ENCODE data around the gene GOLGA3. TPM values are rescaled to one million over a fixed set of nuclear protein-coding genes. Genes with fewer than 3 reads are reported as not detected.
"Not testable (repeated sequence)": the region's sequence is repeated elsewhere in the genome, so short reads cannot be mapped to it uniquely, and the experiment has no call there.

The GOLGA3 gene
- total RNA-seq, 1 donor from 2014 or later = 54.5 TPM

DNA sequence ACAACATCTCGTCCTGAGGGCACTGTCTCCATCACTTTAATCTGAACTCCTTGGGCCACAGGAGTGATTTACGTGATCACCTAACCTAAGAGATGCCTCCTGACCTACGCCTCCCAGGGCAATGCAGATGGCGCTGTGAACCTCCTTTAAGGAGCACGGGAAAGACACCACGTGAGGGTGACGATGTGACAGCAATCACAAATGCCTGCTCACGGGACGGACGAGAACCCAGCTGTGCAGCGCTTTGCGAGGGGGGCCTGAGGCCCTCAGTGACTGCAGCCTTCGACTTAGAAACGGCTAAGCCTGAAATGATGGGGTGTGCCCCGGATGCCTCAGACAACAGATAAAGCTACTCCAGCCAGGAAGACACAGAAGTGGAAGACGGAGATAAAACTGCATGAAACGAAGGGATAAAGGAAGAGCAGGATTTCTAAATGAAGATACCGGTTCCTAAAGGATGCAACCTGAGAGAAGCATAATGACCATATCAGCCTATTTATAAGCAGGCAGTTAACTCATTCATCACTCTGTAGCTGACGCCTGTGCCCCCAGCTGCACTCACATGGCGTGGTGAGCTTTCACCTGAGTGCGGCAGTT is 13.9 kb upstream of the GOLGA3 start:
- DNase-seq = no peak

DNA sequence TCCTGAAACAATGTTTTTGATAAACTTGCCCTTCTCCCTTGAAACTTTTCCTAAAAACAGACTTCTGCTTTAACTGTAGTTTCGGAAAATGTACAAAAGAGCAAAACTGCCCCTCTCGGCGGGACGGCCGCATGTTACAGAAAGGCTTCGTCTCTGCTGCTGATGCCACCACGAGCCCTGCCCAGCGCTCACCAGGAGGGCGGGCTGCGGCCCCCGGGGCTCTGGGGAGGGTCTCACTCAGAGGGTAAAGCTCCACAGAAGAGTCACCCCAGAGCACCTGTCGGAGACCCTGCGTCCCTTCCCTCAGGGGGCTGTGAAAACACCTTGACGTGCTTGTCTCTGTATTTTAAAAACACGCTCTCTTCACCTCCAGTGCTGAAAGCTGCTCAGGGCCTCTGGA is 12.5 kb upstream of the GOLGA3 start:
- DNase-seq = no peak

DNA sequence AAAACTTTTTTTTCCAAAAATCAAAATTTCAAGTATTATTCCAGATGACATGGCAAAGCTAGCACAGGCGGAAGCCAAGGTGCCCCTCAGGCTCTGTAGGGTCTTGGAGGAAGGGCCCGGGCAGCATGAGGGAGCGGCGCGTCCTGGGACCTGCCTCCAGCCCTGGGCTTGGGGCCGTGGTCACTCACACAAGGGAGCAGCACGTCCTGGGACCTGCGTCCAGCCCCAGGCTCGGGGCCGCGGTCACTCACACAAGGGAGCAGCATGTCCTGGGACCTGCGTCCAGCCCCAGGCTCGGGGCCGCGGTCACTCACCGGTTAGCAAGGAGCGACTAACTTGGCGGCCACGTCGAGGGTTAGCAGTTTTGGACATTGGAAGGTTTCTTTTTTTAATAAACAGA is 11.9 kb upstream of the GOLGA3 start:
- no peak for DNase-seq

DNA sequence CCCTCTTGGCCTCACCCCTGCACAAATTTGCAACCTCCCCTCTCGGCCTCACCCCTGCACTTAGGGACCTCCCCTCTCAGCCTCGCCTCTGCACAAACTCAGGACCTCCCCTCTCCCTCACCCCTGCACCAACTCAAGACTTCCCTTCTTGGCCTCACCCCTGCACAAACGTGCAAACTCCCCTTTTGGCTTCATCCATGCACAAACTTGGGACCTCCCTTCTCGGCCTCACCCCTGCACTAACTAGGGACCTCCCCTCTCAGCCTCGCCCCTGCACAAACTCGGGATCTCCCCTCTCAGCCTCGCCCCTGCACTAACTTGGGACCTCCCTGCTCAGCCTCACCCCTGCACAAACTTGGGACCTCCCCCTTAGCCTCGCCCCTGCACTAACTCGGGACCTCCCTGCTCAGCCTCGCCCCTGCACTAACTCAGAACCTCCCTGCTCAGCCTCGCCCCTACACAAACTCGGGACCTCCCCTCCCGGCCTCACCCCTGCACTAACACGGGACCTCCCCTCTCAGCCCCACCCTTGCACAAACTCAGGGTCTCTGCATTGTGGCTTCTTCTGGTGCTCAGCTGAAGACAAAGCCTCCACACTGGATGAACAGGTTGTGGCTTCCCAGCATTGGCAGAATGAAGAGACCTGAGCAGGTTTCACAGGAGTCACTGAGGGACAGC is 11.0 kb upstream of the GOLGA3 start:
- no peak for DNase-seq

DNA sequence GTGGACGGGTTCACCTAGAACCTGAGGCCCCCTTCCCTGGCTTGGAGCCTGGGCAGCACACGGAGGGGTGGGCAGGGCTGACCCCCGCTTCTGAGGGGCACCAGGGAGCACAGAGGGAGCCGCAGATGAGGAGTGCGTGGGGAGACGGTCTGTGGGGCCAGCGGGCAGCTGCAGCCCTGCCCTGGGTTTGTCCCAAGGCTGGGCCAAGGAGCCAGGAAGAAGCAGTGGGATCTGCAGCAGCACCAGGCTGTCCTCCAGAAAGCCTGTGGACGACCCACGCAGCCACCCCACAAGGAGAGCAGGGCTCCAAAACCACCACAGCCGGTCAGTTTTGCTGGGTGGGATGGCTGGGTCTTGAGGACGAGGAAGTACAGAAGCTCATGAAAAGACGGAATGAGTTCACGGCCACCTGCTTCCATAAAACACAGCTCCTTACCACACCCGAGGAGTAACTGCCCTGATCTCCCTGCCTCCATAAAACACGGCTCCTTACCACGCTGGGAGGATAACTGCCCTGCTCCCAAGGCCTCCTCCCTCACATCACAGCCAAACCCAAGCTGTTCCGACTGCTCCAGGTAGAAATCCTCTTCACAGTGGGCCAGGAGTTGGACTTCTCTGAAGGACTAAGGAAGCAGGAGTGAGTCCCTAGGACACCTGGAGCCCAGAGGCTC is 9.9 kb upstream of the GOLGA3 start:
- no peak for DNase-seq

DNA sequence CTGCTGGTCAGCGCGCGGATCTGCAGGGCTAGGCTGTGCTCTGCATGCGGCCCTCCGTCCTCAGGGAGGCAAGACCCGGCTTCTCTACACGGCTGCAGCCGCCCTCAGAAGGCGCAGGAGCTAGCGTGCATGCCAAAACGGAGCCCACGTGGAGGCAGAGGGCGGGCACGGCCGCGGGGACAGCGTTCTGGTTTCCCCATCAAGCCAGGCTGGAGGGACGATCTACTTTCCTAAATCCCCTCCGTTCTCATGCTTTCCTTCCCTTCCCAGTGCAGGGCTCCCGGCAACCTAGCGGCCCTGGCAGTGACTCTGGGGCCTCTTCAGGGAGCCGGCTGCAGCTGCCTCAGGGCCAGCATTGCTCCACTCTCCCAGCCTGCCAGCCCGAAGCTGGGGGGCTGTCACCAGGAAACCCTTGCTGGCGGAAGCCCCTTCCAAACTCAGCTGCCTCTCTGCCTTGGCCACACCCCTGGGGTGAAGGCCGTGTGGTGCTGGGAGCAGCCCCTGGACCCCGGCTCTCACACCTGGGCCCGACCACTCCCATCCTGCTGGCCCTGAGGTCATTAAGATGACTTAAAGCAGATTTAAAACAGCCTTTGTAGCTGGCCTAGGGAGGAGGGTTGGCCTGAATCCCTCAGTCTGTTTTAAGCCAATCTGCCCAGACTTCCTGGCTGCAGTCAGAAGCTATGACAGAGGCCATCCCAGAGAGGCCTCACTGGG is 9.2 kb upstream of the GOLGA3 start:
- no peak for DNase-seq

DNA sequence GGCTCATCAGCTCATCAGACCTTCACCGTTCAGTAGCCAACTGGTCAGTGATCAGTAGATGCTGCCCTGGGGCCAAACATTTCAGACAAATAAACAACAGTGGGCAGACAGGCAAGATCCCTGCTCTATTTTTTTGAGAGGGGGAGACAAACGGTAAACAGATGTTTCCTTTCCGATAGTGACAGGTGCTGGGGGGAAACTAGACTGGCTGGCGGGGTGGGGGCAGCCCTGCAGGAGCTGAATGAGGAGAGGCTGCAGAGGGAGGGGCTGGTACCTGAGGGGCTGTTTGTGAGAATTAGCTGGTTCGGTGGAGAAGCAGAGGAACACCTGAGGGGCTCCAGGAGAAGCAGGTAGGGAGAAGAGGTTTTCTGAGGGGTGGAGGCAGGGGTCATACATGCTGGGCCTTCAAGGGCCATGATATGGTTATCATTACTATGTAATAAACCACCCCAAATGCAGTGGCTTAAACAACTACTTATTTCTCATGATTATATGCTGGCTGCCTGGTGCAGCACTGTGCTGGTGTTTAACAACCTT is 8.2 kb upstream of the GOLGA3 start:
- DNase-seq = no peak

DNA sequence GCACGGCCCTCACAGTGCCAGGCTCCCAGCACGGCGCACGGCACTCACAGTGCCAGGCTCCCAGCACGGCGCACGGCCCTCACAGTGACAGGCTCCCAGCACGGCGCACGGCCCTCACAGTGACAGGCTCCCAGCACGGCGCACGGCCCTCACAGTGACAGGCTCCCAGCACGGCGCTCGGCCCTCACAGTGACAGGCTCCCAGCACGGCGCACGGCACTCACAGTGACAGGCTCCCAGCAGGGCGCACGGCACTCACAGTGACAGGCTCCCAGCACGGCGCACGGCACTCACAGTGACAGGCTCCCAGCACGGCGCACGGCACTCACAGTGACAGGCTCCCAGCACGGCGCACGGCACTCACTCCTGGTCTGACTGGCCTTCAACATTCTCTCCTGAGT is 7.6 kb upstream of the GOLGA3 start:
- DNase-seq = not testable (repeated sequence)

DNA sequence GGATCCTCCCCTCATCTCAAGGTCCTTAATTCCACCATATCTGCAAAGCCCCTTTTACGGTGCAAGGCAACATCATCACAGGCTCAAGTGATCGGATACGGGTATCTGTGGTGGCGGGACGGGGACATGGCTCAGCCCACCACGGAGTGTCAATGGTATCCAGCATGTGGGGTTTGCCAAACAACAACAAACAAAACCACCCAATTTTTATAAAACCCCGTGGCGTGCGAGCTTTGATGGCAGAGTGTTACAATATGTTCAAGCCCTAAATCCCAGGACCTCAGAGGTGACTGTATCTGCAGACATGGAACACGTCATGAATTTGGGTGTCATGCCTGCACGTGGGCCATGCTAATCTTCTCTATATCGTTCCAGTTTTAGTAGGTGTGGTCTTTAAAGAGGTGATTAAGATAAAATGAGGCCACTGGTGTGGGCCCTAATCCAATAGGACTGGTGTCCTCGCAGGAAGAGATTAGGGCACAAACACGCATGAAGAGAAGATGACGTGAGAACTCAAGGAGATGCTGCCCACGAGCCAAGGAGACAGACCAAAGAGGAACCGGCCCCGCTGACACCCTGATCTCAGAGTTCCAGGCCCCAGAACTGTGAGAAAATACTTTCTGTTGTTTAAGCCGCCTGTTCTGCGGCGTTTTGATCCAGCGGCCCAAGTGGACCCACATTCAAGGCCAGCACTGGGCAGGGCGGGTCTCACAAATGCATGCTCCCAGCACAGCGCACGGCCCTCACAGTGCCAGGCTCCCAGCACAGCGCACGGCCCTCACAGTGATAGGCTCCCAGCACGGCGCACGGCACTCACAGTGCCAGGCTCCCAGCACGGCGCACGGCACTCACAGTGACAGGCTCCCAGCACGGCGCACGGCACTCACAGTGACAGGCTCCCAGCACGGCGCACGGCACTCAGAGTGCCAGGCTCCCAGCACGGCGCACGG is 6.7 kb upstream of the GOLGA3 start:
- DNase-seq = no peak

DNA sequence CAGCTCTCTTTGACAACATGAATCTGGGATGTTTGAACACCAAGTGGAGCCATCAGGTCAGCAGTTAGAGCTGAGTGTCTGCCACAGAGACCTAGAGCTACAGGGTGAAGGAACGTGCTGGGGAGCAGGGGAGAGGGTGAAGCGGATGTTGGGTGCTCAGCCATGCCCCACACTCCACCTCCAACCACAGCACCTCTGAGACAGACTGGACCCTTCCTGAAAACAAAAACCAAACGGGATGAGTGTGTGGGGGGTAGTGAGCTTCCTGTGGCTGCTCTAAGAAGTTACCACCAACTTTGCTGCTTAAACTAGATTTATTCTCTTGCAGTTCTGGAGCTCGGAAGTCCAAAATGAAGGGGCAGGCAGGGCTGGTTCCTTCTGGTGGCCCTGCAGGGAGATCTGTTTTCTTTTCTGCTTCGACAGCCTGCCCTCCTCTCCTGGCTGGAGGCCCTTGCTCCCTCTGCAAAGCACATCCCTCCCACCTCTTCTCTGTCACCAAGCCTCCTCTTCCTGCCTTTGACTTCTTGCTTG is 5.6 kb upstream of the GOLGA3 start:
- DNase-seq = no peak

DNA sequence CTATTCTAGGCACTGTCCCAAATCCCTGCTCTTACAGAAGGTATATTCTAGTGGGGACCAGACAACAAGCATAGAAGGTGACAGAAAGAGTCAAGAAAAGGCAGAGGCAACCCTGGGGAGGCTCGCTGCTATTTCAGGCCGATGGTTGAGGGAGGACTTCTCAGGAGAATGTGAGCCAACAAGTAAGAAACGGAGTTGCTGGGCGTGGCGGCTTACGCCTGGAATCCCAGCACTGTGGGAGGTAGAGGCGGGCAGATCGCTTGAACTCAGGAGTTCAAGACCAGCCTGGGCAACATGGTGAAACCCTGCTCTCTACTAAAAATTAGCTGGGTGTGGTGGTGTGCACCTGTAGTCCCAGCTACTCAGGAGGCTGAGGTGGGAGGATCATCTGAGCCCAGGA is 4.7 kb upstream of the GOLGA3 start:
- no peak for DNase-seq

DNA sequence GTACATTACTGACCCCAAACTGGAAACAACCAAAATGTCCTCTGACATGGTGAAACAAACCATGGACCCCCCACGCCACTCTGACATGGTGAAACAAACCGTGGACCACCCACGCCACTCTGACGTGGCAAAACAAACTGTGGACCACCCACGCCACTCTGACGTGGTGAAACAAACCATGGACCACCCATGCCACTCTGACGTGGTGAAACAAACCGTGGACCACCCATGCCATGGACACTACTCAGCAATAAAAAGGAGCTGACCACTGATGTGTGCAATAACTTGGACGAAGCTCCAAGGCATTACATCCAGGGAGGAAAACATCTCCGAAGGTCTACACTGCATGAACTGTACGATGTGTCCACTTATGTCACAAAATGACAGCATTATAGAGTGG is 3.1 kb upstream of the GOLGA3 start:
- DNase-seq = no peak

DNA sequence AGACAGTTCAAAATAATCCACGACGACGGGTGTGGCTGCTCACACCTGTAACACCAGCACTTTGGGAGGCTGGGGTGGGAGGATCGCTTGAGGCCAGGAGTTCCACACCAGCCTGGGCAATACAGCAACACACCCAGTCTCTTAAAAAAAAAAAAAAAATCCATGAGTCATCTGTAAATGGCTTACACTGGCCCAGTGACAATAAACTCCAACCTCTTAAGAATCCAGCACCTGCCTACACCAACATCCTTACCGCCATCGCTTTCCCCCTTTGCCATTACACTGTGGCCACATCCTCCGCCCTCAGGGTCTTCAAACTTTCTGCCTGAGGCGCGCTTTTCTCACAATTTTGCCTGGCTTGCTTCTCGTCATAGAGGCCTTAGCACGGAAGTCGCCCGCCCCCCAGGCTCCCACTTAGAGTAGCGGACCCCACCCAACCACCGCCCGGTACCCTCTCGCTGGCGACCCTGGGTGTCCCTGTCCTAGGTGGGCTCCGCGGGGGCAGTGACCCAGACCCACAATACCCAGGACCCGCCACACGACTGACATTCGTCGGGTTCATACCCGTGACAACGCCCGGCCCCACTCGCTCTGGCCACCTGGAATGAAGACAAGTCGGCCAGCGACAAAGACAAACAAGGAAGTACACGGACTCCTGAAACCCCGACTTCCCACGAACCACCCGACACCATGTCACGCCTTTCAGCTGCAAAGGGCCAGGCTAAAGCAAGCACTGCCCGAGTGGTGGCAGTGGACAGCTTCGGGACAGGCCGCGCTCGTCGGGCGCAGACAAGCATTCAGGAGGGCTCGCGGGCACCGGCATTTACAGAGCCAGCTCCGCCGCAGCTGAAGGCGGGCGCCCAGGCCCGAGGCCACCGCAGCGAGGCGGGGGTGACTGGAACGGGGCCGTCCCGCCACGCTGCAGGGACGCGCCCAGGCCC is 636 bp downstream of the GOLGA3 start:
- DNase-seq = no peak

DNA sequence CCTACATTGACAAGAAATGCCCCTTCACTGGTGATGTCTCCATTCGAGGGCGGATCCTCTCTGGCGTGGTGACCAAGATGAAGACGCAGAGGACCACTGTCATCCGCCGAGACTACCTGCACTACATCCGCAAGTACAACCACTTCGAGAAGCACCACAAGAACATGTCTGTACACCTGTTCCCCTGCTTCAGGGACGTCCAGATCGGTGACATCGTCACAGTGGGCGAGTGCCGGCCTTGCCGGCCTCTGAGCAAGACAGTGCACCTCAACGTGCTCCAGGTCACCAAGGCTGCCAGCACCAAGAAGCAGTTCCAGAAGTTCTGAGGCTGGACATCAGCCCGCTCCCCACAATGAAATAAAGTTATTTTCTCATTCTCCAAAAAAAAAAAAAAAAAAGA is 2.8 kb downstream of the GOLGA3 start:
- DNase-seq = no peak

DNA sequence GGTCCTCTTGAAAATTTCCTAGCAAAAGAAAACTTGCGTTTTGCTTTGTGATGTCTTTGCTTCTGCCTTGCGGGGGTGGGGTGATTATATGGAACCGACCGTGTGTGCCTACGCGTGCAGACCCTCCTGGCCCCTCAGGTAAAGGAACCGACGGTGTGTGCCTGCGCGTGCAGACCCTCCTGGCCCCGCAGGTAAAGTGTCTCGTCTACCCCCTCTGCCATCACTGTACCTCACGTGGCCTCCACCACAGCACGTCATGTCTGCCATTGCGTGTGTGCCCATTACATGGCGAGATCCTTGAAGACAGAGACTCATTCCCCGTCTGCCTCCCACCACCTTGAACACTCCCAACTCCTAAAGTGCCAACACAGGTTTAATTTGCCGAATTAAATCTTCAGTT is 3.6 kb downstream of the GOLGA3 start:
- DNase-seq = no peak

DNA sequence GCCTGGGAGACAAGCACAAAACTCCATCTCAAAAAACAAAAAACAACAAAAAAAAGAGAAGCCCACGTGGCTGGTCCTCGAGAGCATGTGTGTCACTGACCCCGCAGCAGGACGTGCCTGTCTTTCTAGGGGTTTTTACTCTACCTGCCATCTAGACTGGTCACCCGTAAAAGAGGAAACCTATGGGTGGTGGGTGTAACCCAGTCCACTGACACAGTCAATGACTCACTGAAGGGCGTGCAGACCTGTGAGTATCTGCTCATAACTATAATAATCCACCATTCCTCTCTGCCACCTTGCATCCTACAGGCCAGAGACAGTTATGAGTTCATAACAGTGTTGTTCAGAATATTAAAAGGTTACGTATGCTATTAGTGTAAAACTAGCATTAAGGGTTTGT is 4.6 kb downstream of the GOLGA3 start:
- DNase-seq = no peak

DNA sequence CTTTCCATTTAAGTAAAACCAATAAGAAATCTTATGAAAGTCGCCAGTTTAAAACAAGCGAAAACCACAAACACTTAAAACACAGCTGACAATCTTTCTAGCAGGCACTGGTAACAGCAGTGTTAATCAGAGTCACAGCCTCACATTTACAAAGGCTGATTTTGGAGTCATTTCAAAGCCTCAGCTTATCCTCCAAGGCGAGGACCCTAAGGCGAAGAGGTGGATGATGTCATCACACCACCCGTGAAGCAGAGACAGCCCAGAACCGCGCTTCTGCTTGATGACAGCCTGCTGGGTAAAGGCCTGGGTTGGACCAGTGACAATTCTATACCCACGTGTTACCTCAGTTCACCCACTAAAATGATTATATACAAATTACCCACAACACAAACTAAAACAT is 10.1 kb downstream of the GOLGA3 start:
- DNase-seq = no peak

DNA sequence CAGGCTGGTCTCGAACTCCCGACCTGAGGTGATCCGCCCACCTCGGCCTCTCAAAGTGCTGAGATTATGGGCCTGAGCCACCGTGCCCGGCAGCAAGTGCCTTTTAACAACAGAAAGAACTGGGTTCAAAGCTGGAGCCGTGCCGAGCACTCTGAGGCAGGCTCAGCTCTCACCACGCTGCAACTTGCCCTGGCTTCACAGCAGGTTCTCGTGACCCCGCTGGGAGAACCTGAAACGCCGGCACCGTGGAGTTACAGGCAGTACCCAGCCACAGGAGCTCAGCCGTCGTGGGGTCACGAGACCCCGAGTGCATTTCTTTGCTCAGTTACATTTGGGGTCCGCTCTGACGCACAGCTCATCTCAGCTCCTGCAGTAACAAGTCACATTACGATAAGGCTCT is 14.4 kb downstream of the GOLGA3 start:
- DNase-seq = no peak

DNA sequence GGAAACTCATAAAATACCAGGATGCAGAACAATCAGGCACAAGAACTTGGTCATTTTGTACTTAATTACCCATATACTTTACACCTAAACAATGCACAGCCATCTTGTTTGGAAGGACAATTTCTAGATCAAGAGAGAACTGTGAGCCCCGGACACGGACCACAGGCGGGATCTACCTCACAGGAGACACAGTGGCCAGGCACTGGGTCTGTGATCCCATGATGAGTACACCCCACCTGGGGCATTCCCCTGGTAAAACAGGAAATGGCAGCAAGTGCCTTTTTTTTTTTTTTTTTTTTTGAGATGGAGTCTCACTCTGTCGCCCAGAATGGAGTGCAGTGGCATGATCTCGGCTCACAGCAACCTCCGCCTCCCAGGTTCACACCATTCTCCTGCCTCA is 15.2 kb downstream of the GOLGA3 start:
- no peak for DNase-seq

DNA sequence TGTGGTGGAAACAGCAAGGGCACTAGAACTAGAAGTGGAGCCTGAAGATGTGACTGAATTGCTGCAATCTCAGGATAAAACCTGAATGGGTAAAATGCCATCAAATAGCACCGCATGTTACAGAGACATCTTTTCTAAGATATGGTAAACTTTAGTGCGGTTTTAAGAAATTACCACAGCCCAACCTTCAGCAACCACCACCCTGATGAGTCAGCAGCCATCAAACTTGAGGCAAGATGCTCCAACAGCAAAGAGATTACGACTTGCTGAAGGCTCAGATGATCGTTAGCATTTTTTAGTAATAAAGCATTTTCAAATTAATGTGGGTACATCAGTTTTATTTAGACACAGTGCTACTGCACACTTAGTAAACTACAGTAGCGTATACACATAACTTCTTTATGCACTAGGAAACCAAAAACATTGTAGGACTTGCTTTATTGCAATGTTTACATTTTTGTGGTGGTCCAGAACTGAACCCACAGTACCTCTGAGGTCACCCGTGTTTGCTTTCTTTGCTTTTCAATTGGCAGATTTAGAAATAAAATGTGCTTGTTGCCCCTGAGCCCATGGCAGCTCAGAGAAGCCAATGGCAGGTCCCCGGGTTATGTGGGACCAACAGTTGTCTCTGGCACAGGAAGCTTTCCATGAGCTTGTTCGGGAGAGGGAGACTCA is 15.9 kb downstream of the GOLGA3 start:
- no peak for DNase-seq
